Stimulated activated CD8-positive, alpha-beta memory T cell treated with anti-CD3 and anti-CD28 coated beads, Interleukin-7, amount 100 ng/mL, for 24 hours (primary cell): Measurements from ENCODE around the gene ARHGAP40.
A peak's percentile ranks its signal among the peaks of the same experiment; 100 is the strongest.

ENCODE experiments used
- DNase-seq: peaks from one replicate; pipeline ENCODE4 v3.0.0-alpha.2; 2020; ENCODE audit warnings: low read depth

The ARHGAP40 gene

DNA sequence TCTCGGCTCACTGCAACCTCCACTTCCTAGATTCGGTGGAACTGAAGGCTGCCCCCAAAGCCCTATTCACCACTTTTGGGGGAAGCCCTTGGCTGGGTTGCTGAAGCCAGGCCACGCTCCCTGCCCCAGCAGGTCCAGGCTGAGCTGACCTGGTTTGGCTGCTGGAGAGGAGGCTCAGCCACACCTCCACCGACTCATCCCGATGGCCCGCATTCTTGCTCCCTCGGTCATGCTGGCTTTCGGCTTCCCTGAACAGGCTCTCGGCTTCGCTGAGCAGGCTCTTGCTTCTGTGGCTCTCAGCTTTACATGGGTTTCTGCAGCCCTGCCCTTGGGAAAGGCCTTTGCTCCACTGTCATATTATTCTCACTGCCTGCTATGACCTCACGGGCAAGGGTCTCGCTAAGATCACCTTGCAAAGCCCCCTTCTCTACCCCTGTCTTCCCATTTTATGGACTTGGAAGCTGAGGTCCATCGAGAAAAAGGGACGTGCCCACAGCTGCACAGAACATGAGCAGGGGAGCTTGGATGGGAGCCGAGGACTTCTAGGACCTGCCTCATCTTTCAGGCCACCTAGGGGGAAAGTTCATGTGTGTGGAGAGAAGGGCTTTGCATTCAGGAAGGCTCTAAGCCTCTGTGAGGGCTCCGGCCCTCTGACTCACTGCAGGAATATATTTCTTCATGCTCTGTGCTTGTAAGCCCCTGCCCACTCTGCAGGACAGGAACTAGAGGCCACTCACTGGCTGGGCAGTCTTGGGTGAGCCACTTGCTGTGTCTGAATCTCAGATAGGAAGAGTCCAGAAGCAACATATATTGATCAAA lies 15.6 kb downstream of the ARHGAP40 start:
- no peak for DNase-seq

DNA sequence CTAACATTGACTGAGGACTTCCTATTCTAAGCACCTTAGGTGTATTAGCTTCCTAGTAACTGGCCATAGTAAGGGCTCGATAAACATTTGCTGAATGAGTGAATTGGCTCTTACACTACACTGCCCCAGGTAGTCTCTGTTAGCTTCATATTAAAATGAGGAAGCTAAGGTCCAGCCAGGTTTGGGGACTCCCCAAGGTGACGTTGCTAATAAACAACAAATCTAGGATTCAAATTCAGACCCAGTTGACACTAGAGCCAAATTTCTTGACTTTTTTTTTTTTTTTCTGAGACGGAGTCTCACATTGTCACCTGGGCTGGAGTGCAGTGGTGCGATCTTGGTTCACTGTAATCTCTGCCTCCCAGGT lies 16.2 kb downstream of the ARHGAP40 start:
- DNase-seq = no peak

DNA sequence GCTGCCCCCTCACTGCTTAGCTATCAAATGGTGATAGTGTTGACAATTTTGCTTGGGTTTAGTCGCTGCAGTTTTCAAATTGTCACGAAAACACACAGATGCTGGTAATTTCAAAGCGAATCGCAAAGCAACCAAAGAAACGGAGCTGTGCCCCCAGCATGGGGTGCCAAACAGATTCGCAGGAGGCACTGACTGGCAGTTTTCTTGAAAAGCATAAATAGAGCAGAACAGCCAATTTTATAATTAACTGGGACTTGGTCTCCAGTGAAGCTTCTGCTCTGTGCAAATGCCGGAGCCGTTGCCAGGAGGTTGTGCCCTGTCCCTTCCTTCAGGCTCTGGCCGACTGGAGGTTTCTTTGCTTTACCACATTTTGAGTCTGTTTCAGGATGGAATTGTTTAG lies 18.8 kb downstream of the ARHGAP40 start:
- no peak for DNase-seq

DNA sequence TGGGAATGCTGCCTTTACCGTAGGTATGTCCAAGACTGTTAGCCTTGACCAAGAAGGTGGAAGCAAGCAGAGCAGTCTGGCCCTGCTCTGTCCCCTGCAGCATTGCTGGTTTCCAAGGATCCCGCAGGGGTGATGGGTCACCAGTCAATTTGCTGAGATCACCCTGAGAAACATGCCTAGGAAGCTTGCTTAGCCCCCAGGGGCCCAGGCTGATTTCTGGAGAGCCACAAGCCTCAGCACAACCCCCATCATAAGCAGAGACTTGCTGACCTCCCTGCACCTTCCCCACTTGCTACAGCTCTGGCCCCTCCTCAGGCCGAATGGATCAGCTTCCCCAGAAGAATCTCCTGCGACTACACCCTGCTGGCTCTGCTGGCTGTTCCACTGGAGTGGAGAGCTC lies 21.5 kb downstream of the ARHGAP40 start:
- no peak for DNase-seq

DNA sequence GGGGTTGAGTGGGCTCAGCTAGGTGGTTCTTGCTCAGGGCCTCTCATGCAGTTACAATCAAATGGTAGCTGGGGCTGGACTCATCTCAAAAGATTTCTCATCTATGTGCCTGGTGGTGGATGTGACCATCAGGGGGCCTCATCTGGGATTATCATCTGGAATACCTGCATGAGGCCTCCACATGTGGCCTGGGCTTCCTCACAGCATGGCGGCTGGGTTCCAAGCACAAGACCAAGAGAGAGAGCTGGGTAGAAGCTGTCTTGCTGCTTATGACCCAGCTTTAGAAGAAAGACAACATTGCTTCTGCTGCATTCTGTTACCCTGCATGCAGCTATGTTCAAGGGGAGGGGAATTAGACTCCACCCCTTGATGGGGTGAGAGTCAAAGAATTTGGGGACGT lies 22.5 kb downstream of the ARHGAP40 start:
- DNase-seq = no peak

DNA sequence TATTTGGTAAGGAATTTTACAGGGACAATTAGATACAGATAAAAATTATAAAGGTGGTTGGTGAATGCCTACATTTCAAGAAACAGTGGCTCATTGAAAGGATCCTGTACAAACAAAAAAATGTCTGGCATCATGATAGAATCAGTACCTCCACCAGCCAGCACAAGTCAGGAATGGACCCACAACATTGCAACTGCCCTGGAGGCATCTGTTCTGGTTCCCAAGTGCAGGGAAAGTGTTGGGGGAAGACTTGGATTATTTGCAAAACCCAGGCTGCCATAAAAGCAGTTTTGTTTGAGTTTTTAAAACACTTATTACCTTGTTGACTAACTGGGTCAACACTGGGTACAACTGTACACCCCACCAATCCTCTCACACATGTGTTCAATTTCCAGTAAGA lies 24.3 kb downstream of the ARHGAP40 start:
- DNase-seq = no peak

DNA sequence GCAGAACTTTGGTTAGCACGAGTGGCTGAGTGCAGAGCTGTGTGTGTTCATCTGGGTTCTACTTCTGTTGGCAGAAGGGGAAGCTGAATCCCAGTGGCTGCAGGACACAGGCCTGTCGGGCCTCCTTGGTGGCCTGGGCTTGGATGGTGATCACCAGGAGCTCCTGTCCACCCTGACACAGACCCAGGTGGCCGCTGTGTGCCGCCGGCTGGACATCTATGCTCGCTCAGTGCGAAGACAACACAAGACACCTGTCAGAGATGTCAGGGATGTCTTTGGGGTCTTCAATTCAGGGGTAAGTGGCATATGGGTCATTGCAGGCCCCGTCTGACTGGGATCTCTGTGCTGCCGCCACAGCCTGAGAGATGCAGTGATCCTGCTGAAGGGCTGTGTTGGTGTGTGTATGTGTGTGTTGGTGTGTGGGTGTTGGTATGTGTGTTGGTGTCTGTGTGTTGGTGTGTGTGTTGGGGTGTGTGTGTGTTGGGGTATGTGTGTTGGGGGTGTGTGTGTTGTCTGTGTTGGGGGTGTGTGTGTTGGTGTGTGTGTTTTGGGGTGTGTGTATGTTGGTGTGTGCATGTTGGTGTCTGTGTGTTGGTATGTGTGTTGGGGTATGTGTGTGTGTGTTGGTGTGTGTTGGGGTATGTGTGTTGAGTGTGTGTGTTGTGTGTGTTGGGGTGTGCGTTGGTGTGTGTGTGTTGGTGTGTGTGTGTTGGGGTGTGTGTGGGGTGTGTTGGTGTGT lies 25.5 kb downstream of the ARHGAP40 start:
- DNase-seq = no peak

DNA sequence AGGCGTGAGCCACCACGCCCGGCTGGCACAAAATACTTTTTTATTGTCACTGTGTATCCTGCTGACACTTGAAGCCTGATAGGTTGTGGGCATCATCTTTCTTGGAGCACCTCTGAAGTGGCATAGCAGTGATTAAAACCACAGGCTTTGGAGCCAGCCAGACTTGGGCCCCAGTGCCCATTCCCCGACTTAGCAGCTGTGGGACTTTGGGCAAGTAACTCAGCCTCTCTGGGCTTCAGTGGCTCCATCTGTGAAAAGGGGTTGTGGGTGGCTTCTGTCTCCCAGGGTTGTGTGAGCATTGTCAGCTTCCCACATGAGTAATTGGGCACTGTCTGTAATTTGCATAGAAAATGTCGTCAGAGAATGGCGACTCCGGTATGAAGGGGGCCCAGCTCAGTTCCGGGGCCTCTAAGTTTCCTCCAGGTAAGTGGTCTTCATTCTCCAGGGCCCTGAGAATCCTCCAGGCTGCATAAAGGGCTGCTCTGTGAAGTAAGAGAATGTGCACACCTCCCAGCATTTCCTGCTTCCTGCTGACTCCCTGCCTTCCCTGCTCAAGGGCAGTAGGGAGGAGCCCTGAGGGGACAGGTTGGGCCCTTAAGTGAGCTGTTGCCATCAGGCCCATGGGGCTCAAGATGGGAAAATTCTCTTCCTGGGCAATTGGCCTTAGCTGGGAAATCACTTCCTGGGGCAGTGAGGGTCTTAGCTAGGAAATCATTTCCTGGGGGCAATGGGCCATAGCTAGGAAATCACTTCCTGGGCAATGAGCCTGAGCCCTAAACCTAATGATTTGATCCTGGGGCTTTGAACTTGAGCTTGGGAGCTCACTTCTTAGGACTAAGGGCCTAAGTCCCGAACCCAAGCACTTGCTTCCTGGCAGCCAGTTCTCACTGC lies 27.2 kb downstream of the ARHGAP40 start:
- no peak for DNase-seq

DNA sequence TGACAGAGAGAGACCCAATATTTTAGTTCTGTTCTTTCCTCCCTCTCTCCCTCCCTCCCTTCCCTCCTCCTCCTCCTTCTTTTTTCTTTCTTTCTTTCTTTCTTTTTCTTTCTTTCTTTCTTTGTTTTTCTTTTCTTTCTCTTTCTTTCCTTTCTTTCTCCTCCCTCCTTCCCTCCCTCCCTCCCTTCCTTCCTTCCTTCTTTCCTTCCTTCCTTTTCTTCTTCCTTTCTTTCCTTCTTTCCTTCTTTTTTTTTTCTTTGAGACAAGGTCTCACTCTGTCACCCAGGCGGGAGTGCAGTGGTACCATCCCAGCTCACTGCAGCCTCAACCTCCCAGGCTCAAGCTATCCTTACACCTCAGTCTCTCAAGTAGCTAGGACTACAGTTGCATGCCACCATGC lies 28.4 kb downstream of the ARHGAP40 start:
- DNase-seq = no peak

DNA sequence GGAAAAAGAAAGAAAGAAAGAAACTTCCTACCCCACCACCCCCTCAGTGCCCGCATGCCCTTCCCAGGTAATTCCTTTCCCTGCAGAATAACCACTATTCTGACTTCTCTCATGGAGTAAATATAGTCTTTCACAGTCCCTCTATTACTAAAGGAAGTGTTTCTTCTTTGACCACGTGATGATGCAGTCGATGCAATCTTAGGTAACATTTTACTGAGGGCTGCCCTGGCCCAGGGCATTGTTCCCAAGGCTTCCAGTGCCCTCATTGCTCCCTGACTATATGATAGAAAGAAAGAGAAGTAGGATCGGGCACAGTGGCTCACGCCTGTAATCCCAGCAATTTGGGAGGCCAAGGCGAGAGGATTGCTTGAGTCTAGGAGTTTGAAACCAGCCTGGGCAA lies 29.1 kb downstream of the ARHGAP40 start:
- no peak for DNase-seq

DNA sequence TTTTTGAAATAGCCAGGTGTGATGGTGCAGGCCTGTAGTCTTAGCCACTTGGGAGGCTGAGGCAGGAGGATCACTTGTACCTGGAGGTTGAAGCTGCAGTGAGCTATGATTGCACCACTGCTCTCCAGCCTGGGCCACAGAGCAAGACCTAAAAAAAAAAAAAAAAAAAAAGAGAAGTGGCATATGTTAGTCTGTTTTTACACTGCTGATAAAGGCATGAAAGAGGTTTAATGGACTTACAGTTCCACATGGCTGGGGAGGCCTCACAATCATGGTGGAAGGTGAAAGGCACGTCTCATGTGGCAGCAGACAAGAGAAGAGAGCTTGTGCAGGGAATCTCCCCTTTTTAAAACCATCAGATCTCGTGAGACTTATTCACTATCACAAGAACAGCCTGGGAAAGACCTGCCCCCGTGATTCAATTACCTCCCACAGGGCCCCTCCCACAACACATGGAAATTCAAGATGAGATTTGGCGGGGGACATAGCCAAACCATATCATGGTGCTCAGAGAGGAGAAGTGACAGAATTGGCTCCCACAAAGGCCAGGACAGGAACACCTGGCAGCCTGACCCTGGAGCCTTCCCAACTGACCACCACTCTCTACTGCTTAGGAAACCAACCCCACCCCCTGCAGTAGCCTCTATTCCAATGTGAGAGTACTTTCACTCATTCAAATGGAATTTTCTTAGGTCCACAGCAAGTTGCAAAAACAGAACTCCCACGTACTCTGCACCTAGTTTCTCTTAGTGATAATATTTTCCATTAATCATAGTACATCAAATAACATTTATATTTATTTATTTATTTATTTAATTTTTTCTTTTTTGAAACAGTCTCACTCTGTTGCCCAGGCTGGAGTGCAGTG lies 29.8 kb downstream of the ARHGAP40 start:
- no peak for DNase-seq

DNA sequence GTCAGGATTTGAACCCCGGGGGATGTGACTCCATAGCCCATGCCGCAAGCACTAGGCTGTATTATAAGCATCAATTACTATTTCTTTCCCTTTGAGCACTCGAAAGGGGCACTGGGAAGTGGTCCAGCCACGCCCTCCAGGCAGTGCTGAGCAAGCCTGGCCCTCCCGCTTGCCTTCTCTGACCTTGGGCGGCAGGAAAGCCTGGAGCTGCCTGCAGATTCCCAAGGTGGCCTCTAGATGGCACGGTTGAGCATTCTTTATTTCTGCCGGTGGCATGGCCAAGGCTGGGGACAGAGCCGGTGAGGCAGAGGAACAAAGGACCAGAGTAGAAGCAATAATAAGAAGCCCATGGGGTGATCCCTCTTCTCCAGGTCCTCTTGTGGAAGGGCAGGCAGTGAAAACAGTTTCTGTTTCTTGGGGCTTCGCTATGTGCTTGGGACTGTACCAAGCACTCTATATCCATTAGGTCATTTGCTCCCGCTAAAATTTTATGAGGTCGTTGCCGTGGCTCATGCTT lies 32.0 kb downstream of the ARHGAP40 start:
- DNase-seq = peak; percentile 29

DNA sequence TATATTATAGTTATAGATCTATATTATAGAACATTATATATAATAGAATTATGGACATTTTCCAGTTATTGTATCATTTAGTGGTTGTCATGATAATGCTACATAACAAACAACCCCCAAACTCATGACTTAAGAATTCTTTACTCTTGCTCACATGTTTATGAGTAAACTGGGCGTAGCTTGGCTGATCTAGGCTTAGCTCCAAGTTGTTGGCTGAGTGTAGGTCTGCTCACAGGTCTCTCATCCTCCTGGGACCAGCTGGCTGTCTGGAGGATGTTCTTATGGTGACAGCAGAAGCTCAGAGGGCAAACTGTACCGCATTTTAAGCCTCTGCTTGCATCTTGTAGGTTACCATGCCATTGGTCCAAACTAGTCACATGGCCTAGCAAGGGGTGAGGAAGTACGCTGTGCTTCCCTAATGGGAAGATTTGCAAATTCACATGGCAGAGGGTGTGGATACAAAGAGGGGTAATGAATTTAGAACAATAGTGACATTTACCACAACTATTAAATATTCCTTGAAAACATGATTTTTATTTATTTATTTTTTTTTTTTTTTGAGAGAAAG lies 34.2 kb downstream of the ARHGAP40 start:
- DNase-seq = no peak

DNA sequence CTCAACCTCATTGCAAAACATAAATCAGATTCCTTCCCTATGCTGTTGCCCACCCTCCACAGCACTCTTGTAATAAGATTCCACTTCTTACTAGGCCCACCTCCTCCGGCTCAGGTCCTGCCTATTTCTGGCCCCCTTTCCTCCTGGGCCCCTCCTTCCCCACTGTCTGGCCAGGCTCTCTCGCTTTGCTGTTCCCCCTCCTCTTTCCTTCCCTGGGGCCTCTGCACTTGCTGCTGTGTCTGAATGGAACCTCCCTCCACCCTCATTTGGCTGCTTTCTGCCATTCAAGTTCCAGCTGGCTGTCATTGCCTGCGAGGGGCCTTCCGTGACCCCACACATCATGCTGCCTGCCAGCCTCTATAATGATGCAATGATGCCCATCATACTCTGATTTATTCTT lies 38.9 kb downstream of the ARHGAP40 start:
- DNase-seq = no peak

DNA sequence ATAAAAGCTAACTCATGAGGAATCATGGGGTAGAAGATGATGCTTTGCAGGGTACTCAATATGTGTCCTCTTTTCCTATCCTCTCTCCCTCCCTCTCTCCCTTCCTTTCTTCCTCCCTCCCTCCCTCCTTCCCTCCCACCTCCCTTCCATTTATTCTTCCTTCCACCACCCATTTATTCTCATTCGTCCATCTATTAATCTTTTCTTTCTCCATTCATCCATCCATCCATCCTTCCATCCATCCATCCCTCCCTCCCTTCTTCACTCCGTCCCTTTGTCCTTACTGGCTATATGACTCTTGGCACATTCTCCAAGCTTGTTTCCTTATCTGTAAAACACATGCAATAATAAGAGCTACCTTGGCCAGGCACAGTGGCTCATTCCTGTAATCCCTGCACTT lies 40.9 kb downstream of the ARHGAP40 start:
- no peak for DNase-seq

DNA sequence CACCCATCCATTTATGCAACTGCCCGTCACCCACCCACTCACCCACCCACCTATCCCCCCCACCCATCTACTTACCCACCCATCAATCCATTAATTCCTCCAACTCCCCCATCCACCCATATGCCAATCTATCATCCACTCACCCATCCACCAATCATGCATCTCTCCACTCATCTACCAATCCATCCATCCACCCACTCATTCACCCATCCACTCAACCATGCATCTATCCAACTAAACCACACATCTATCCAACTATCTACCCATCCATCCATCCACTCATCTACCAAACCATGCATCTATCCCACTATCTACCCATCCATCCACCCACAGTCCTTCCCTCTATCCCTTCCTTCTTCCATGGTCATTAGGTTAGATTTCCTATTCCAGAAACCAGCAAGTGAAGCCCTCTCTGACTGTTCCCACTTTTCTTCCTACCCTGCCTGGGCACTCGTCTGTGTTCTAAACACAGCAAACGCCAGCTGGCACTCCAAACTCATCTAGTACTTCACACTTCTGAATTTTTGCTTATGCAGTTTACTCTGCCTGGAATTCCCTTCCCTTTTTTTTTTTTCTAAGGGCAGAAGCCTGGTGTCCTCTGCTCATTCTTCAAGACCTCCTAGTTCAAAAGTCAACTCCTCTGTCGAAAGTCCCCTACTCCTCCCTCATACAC lies 43.1 kb downstream of the ARHGAP40 start:
- no peak for DNase-seq

DNA sequence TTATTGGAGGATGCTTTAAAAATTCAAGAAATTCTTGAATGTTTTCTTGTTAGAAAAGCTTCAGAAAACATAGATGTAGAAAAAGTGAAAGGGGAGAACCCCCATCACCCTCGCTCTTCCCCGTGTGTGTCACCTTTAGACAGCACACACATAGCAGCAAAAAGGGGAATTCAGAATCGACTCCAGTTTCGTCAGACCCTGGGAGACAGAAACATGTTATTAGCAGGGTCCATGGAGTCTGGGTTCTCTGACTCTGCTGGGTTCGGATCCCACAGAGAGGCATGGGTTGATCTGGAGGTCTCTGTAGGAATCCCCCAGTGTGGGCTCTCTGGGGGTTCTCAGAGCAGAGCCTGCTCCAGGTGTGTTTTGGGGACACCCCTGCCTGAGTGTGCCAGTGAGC lies 43.7 kb downstream of the ARHGAP40 start:
- no peak for DNase-seq

DNA sequence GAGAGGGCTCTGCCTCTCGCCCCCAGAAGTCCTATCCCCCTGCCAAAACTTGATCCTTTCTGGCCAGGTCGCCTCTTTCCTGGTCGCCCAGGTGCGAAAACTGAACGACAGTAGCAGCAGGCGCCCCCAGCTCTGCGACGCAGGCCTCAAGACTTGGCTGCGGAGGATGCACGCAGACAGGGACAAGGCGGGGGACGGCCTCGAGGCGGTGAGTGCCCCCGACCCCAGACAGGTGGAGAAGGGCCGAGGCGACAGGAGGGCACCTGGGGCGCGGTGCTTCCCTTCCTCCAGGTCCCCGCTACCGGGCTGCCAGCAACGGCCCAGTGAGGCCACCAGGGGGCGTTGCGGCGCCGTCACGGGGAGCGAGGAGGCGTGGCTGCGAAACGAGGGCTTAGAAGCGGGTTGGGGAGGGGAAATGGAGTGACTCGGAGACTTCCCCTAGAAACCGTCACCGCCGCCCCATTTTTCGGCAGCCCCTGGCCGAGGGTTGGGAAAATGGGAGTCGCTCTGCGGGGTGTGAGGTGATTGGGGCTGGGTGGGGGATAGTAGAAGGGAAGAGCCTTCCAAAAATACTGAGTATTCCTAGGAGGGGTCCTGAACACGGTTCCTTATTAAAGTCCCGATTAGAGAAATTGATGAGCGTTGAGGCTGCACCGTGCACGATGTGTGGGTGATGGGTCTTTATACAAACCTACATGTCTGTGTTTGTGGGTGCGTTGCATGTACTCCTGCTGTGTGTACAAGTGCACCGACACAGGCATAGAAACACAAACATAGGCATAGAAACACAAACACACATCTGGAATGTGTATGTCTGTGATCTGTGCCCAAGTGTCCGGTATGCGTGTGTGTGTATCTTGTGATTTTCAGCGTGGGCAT lies 44.6 kb downstream of the ARHGAP40 start:
- DNase-seq = peak; percentile 82

DNA sequence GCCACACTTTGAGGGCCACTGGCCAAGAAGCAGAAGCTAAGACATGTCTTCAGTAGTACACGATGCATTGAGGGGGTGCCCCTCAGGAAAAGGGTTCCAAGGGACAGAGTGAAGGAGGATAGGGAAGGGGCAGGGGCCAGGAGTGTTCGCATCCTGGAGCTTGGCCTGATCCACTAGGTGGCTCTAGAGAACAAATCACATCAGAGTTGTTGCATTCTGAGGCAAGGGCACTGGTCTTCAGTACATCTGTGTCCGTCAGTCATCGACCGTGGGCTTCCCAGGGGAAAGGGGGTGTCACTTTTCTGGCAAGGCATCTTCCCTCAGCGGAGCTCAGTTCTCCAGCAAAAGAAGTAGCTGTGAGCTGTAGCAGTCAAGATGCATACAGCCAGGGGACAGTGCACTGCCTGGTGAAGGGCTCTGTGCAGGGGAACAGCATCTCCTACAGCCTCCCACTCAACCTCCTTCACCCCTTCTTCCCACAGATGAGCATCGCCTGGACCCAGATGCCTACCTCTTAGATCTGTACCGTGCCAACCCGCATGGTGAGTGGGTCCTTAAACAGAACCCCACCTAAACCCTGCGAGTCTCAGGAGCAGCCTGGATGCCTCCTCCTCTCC lies 47.8 kb downstream of the ARHGAP40 start:
- no peak for DNase-seq
